ENCODE measurements around the gene SEC23A.
"Not testable (repeated sequence)": the region's sequence is repeated elsewhere in the genome, so short reads cannot be mapped to it uniquely, and the experiment has no call there.

SEC23A gene

GRCh38 chr14:39033371-39033770 is 69.7 kb downstream of the SEC23A start:
- DNase-seq: no peak

- no peak for DNase-seq
Measured at GRCh38 chr14:39030209-39030608, 72.8 kb downstream of the SEC23A start.

- no peak for DNase-seq
Measured at GRCh38 chr14:39029789-39030188, 73.2 kb downstream of the SEC23A start.

- DNase-seq: no peak
Measured at GRCh38 chr14:39028620-39029019, 74.4 kb downstream of the SEC23A start.

GRCh38 chr14:39025810-39026627 is 77.0 kb downstream of the SEC23A start:
- DNase-seq: no peak

GRCh38 chr14:39025250-39025809 is 77.7 kb downstream of the SEC23A start:
- DNase-seq: no peak

GRCh38 chr14:39023939-39024871 is 78.8 kb downstream of the SEC23A start:
- DNase-seq: no peak

GRCh38 chr14:39017096-39018016 is 85.7 kb downstream of the SEC23A start:
- not testable (repeated sequence) for DNase-seq

GRCh38 chr14:39016733-39017095 is 86.3 kb downstream of the SEC23A start:
- no peak for DNase-seq

- no peak for DNase-seq
Measured at GRCh38 chr14:39015964-39016577, 87.0 kb downstream of the SEC23A start.

GRCh38 chr14:39015360-39015961 is 87.6 kb downstream of the SEC23A start:
- peak in 22 of 56 donors; percentile 5 to 74 (median 22) for DNase-seq

- DNase-seq: no peak
Measured at GRCh38 chr14:39014460-39014859, 88.6 kb downstream of the SEC23A start.

GRCh38 chr14:39008965-39009364 is 94.1 kb downstream of the SEC23A start:
- DNase-seq: not testable (repeated sequence)

GRCh38 chr14:39006721-39007410 is 96.2 kb downstream of the SEC23A start:
- no peak for DNase-seq

GRCh38 chr14:39005044-39005880 is 97.8 kb downstream of the SEC23A start:
- DNase-seq: no peak

GRCh38 chr14:38999949-39000348 is 103.1 kb downstream of the SEC23A start:
- DNase-seq: no peak

GRCh38 chr14:38994731-38995130 is 108.3 kb downstream of the SEC23A start:
- DNase-seq: no peak

GRCh38 chr14:38993981-38994380 is 109.1 kb downstream of the SEC23A start:
- DNase-seq: no peak
